GM23338 (cell line): ENCODE measurements around the gene WDR70. TPM values are rescaled to one million over a fixed set of nuclear protein-coding genes. Genes with fewer than 3 reads are reported as not detected.

ENCODE experiments used
- ATAC-seq: fragments of 200-7000 bp; cut with Tn5 transposase; 3 replicates; pipeline ENCODE4 v1.9.1; 2020
- DNase-seq: peaks from one replicate; pipeline ENCODE4 v3.0.0-alpha.2; 2015; ENCODE audit warnings: low spot score
- H2AFZ ChIP-seq: fragments of 200-600 bp; sonication (generic); 2 replicates; pipeline ENCODE4 v1.8.0; 2016; ENCODE audit warnings: antibody characterized with exemption, mild to moderate bottlenecking, moderate library complexity
- H3F3A ChIP-seq: fragments of 200-600 bp; sonication (generic); replicated peaks from 2 replicates; pipeline ENCODE4 v1.8.0; 2017; ENCODE audit warnings: antibody characterized with exemption, mixed run types, low read depth
- H3K27ac ChIP-seq: fragments of 200-600 bp; sonication (generic); 2 replicates; pipeline ENCODE4 v1.6.1; 2016; ENCODE audit warnings: low read depth
- H3K27me3 ChIP-seq: fragments of 200-600 bp; sonication (generic); 2 replicates; pipeline ENCODE4 v1.8.0; 2016; ENCODE audit warnings: mild to moderate bottlenecking, mixed run types, moderate library complexity; ENCODE audit not compliant: insufficient read depth
- H3K36me3 ChIP-seq: fragments of 200-600 bp; sonication (generic); 2 replicates; pipeline ENCODE4 v1.8.0; 2016; ENCODE audit warnings: mild to moderate bottlenecking; ENCODE audit not compliant: insufficient read depth
- H3K4me1 ChIP-seq: fragments of 200-600 bp; sonication (generic); 2 replicates; pipeline ENCODE4 v1.8.0; 2016; ENCODE audit warnings: mild to moderate bottlenecking, moderate library complexity; ENCODE audit not compliant: insufficient read depth
- H3K4me2 ChIP-seq: fragments of 200-600 bp; sonication (generic); 2 replicates; pipeline ENCODE4 v1.7.1; 2017; ENCODE audit warnings: mixed run types
- H3K4me3 ChIP-seq: fragments of 200-600 bp; sonication (generic); 2 replicates; pipeline ENCODE4 v1.6.1; 2016; ENCODE audit warnings: mixed run types
- H3K79me2 ChIP-seq: fragments of 200-600 bp; sonication (generic); replicated peaks from 2 replicates; pipeline ENCODE4 v1.8.0; 2017; ENCODE audit warnings: mild to moderate bottlenecking; ENCODE audit not compliant: insufficient read depth
- H3K9me2 ChIP-seq: fragments of 200-600 bp; sonication (generic); 2 replicates; pipeline ENCODE4 v1.8.0; 2017; ENCODE audit not compliant: insufficient read depth
- H4K20me1 ChIP-seq: fragments of 200-600 bp; sonication (generic); replicated peaks from 2 replicates; pipeline ENCODE4 v1.8.0; 2017; ENCODE audit warnings: mild to moderate bottlenecking; ENCODE audit not compliant: insufficient read depth
- H3K27ac Mint-ChIP-seq: 2 replicates; pipeline ENCODE4 v1.8.0; 2020; ENCODE audit warnings: inconsistent platforms, mild to moderate bottlenecking, moderate library complexity, mixed read lengths
- H3K27me3 Mint-ChIP-seq: 3 replicates; pipeline ENCODE4 v1.8.0; 2022; ENCODE audit warnings: low read depth, mild to moderate bottlenecking, moderate library complexity, mixed read lengths, inconsistent platforms; ENCODE audit not compliant: insufficient read depth, poor library complexity
- H3K36me3 Mint-ChIP-seq: 3 replicates; pipeline ENCODE4 v1.8.0; 2021; ENCODE audit warnings: low read depth, mild to moderate bottlenecking, inconsistent platforms, moderate library complexity, mixed read lengths
- H3K4me1 Mint-ChIP-seq: 3 replicates; pipeline ENCODE4 v1.8.0; 2020; ENCODE audit warnings: mild to moderate bottlenecking, inconsistent platforms, mixed read lengths
- H3K4me3 Mint-ChIP-seq: 3 replicates; pipeline ENCODE4 v1.8.0; 2021; ENCODE audit warnings: moderate library complexity, mild to moderate bottlenecking, inconsistent platforms, mixed read lengths
- H3K9me3 Mint-ChIP-seq: 3 replicates; pipeline ENCODE4 v1.8.0; 2020; ENCODE audit warnings: moderate library complexity, mild to moderate bottlenecking, inconsistent platforms, mixed read lengths
- NANOG ChIP-seq: IDR thresholded peaks from 2 replicates; pipeline ENCODE4 v1.6.1; 2016; ENCODE audit warnings: antibody characterized with exemption, borderline replicate concordance
- STAT1 ChIP-seq: IDR thresholded peaks from one replicate; pipeline ENCODE4 v1.6.1; 2016; ENCODE audit warnings: antibody characterized with exemption; ENCODE audit not compliant: unreplicated experiment
- polyA plus RNA-seq: library from polyadenylated mRNA; unstranded; fragments of >200 nt; fragmentation: Nextera tagmentation; extraction: Ambion mirVana; gene quantifications from 2 replicates; pipeline ENCODE4 v1.2.1, GENCODE V29; 2016
- total RNA-seq: library from RNA; depleted of rRNA; stranded (reverse); fragments of >200 nt; shearing (Covaris generic); gene quantifications from 2 replicates; pipeline ENCODE4 v1.2.3, GENCODE V29; 2014
- TF ChIP-seq, protein P1 (sequence below), 2 experiments: fragments of 200-600 bp in 1 of 2; sonication (generic) in 1 of 2; conservative IDR thresholded peaks; 2 replicates each; pipeline versions ENCODE4 v1.5.1 to v1.6.1; 2016 to 2017; ENCODE audit warnings: antibody characterized with exemption in 2 of 2, low read depth in 2 of 2, mild to moderate bottlenecking in 2 of 2, moderate library complexity in 1 of 2
- TF ChIP-seq, protein P2 (sequence below): IDR thresholded peaks from one replicate; pipeline ENCODE4 v1.6.1; 2018; ENCODE audit warnings: antibody characterized with exemption; ENCODE audit not compliant: unreplicated experiment

WDR70 gene
- total and polyA plus RNA-seq, 2 experiments from 2014 or later = 34.9 to 86.7 TPM

DNA sequence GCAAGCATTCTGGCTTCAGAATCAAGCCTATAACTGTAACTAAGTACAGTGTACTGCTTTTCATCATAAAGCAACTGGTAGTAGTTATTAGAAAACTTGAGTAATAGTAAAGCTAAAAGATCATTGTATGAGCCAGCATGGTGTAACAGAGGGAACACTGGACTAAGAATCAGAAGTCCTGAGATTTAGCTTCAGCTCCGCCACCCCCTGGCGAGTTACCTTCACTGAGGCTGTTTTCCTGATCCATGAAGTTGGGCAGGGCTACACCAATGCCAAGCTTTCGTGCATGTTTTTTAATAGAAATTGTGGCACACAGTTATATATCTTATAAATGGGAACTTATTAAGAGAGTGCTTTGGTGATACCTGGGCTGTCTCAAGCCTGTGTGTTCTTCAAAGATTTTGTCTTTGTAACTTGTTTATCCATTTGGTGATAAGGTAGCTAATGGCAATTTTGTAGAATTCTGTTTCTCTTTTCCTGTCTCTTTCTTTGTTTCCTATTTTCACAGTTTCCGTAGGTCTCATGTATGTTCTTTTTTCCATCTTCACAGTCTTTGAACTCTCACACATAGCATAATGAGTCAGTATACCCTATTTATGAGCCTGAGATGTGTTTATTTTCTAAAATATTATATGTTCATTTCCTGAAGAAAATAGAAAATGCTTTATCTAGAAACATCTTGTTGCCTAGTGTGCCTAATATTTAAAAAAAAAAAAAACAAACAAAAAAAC is 358.4 kb downstream of the WDR70 start:
- Mint-ChIP-seq H3K27me3 (no peaks in the 10 kb centered on the region), H3K27ac (no peak overlapping the region), H3K4me1 (no peaks in the 10 kb centered on the region), H3K9me3 (no peaks in the 10 kb centered on the region; the same call in 2 of the 3 replicates), H3K36me3 (peaks cover 9% of the 10 kb centered on the region; the same call in 2 of the 3 replicates), H3K4me3 (no peak overlapping the region)
- H3K36me3 ChIP-seq = no peaks in the 10 kb centered on the region
- TF ChIP-seq NANOG = no peak
- TF ChIP-seq, protein P1, sequence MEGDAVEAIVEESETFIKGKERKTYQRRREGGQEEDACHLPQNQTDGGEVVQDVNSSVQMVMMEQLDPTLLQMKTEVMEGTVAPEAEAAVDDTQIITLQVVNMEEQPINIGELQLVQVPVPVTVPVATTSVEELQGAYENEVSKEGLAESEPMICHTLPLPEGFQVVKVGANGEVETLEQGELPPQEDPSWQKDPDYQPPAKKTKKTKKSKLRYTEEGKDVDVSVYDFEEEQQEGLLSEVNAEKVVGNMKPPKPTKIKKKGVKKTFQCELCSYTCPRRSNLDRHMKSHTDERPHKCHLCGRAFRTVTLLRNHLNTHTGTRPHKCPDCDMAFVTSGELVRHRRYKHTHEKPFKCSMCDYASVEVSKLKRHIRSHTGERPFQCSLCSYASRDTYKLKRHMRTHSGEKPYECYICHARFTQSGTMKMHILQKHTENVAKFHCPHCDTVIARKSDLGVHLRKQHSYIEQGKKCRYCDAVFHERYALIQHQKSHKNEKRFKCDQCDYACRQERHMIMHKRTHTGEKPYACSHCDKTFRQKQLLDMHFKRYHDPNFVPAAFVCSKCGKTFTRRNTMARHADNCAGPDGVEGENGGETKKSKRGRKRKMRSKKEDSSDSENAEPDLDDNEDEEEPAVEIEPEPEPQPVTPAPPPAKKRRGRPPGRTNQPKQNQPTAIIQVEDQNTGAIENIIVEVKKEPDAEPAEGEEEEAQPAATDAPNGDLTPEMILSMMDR (conservative IDR thresholded peaks at IDR 0.05; ENCODE audit: low read depth in 2 of 2) = peak in 1 of 2 experiments; percentile 32; a peak in 2 of 4 replicates
- H3K9me2 ChIP-seq = no peaks in the 10 kb centered on the region
- H3F3A ChIP-seq = no peaks in the 10 kb centered on the region
- DNase-seq = peak; percentile 25
- no peaks in the 10 kb centered on the region for H3K27me3 ChIP-seq
- H3K79me2 ChIP-seq = no peaks in the 10 kb centered on the region
- no peaks in the 10 kb centered on the region for H3K4me1 ChIP-seq
- no peak overlapping the region for H3K27ac ChIP-seq
- no peaks in the 10 kb centered on the region for H4K20me1 ChIP-seq
- H3K4me3 ChIP-seq = no peak overlapping the region
- no peak overlapping the region for H3K4me2 ChIP-seq
- no peak overlapping the region for H2AFZ ChIP-seq
- ATAC-seq = no peak; the same call in 2 of the 3 replicates

DNA sequence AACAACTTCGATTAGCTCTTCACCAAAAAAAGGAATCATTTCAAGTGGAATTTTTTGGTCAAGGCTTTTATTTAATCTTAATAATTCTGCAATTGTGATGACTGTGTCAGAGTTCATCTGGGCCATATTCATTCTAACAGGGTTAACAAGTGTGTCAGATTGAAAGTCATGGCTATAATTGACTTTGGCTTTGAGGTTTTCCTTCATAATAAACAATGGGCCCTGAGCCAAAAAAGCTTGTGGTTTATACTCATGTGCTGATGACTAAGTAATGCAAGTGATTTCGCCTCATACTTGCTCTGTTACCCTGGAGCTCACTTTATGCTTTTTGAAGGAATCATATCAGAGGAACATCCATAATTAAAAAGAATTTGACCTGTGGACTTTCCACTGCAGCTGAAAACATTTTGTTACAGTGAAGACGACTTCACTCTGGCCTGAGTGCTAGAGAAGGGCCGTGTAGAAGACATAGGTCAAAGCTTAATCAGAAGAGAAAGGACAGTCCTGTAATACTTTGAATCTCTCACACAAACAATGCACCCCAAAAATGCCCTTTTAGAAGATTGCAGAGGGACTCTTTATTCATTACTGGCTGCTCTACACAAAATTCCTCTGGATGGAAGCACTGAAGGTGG is 359.1 kb downstream of the WDR70 start:
- H3K4me3 Mint-ChIP-seq = no peak overlapping the region
- no peaks in the 10 kb centered on the region for H4K20me1 ChIP-seq
- no peak overlapping the region for H3K27ac ChIP-seq
- H3K4me3 ChIP-seq = no peak overlapping the region
- H3K27me3 ChIP-seq = no peaks in the 10 kb centered on the region
- H3K9me3 Mint-ChIP-seq = no peaks in the 10 kb centered on the region; the same call in 2 of the 3 replicates
- no peak overlapping the region for H3K4me2 ChIP-seq
- H3K4me1 Mint-ChIP-seq = no peaks in the 10 kb centered on the region
- H3K27me3 Mint-ChIP-seq = no peaks in the 10 kb centered on the region
- no peaks in the 10 kb centered on the region for H3K79me2 ChIP-seq
- H3K4me1 ChIP-seq = no peaks in the 10 kb centered on the region
- no peak overlapping the region for H2AFZ ChIP-seq
- H3K36me3 ChIP-seq = no peaks in the 10 kb centered on the region
- H3F3A ChIP-seq = no peaks in the 10 kb centered on the region
- ATAC-seq = no peak
- H3K9me2 ChIP-seq = no peaks in the 10 kb centered on the region
- DNase-seq = no peak
- H3K27ac Mint-ChIP-seq = no peak overlapping the region
- peaks cover 14% of the 10 kb centered on the region; the same call in 2 of the 3 replicates for H3K36me3 Mint-ChIP-seq
- TF ChIP-seq, protein P1 (conservative IDR thresholded peaks at IDR 0.05; ENCODE audit: low read depth in 2 of 2) = no peak
- TF ChIP-seq, protein P2, sequence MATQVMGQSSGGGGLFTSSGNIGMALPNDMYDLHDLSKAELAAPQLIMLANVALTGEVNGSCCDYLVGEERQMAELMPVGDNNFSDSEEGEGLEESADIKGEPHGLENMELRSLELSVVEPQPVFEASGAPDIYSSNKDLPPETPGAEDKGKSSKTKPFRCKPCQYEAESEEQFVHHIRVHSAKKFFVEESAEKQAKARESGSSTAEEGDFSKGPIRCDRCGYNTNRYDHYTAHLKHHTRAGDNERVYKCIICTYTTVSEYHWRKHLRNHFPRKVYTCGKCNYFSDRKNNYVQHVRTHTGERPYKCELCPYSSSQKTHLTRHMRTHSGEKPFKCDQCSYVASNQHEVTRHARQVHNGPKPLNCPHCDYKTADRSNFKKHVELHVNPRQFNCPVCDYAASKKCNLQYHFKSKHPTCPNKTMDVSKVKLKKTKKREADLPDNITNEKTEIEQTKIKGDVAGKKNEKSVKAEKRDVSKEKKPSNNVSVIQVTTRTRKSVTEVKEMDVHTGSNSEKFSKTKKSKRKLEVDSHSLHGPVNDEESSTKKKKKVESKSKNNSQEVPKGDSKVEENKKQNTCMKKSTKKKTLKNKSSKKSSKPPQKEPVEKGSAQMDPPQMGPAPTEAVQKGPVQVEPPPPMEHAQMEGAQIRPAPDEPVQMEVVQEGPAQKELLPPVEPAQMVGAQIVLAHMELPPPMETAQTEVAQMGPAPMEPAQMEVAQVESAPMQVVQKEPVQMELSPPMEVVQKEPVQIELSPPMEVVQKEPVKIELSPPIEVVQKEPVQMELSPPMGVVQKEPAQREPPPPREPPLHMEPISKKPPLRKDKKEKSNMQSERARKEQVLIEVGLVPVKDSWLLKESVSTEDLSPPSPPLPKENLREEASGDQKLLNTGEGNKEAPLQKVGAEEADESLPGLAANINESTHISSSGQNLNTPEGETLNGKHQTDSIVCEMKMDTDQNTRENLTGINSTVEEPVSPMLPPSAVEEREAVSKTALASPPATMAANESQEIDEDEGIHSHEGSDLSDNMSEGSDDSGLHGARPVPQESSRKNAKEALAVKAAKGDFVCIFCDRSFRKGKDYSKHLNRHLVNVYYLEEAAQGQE = no peak
- TF ChIP-seq STAT1 = no peak
